ENCODE measurements around the gene IFI44.

Gene IFI44

GRCh38 chr1:78712467-78713051, 62.9 kb downstream of the IFI44 start:
- no peak for DNase-seq

- DNase-seq = no peak
These were observed 63.7 kb downstream of the IFI44 start for GRCh38 chr1:78713297-78713696.
